Heart left ventricle (tissue), 16 donors: ENCODE results near the gene ATP4A. TPM values are rescaled to one million over a fixed set of nuclear protein-coding genes. Genes with fewer than 3 reads are reported as not detected.

Experiments
- ATAC-seq, 4 donors: fragments of 200-7000 bp; cut with Tn5 transposase; one replicate each; pipeline ENCODE4 v1.9.1; 2020 to 2022; ENCODE audit warnings: moderate library complexity in 4 of 4, mild to moderate bottlenecking in 3 of 4, moderate number of reproducible peaks in 1 of 4
- DNase-seq, 5 donors: peaks; one replicate each; pipeline ENCODE4 v3.0.0-alpha.2; 2020
- H3K27ac ChIP-seq, 12 donors: fragments of 200-600 bp; sonication (generic) in 4 of 12; one replicate each; pipeline versions ENCODE4 v1.5.0 to v1.8.0; 2016 to 2022; ENCODE audit warnings: mild to moderate bottlenecking in 2 of 12
- H3K27me3 ChIP-seq, 9 donors: fragments of 200-600 bp; sonication (generic) in 2 of 9; one replicate each; pipeline versions ENCODE4 v1.5.1 to v1.8.0; 2016 to 2022; ENCODE audit warnings: mild to moderate bottlenecking in 3 of 9
- H3K36me3 ChIP-seq, 9 donors: fragments of 200-600 bp; sonication (generic) in 2 of 9; one replicate each; pipeline versions ENCODE4 v1.5.0 to v1.8.0; 2018 to 2022; ENCODE audit warnings: mild to moderate bottlenecking in 2 of 9
- H3K4me1 ChIP-seq, 12 donors: fragments of 200-600 bp; sonication (generic) in 4 of 12; one replicate each; pipeline versions ENCODE4 v1.5.0 to v1.8.0; 2016 to 2022; ENCODE audit warnings: mild to moderate bottlenecking in 3 of 12
- H3K4me3 ChIP-seq, 12 donors: fragments of 200-600 bp; sonication (generic) in 4 of 12; one replicate each; pipeline versions ENCODE4 v1.5.0 to v1.8.0; 2017 to 2022; ENCODE audit warnings: mild to moderate bottlenecking in 9 of 12, moderate library complexity in 4 of 12
- H3K9me3 ChIP-seq, 12 donors: fragments of 200-600 bp; sonication (generic) in 4 of 12; one replicate each; pipeline versions ENCODE4 v1.5.0 to v1.8.0; 2016 to 2022; ENCODE audit warnings: mild to moderate bottlenecking in 1 of 12
- CTCF ChIP-seq, 12 donors: fragments of 200-600 bp; sonication (generic) in 4 of 12; IDR thresholded peaks; one replicate each; pipeline versions ENCODE4 v1.5.0 to v1.8.0; 2018 to 2022; ENCODE audit warnings: antibody characterized with exemption in 12 of 12, mild to moderate bottlenecking in 5 of 12
- POLR2A ChIP-seq, 2 donors: fragments of 450-650 bp; IDR thresholded peaks; one replicate each; pipeline ENCODE4 v1.6.1; 2017; ENCODE audit warnings: antibody characterized with exemption in 2 of 2, mild to moderate bottlenecking in 2 of 2, moderate library complexity in 2 of 2
- WGBS, 4 donors: extraction: QIAGEN DNeasy Blood & Tissue Kit in 2 of 4; methylation state at CpG; one replicate each; pipeline versions ENCODE4 v1.1.5 to v1.1.7; 2013 to 2018; 5-methylcytosine and 5-hydroxymethylcytosine counted together
- intact Hi-C, 10 donors: fragments of 100-400 bp; cut with DNase I; formaldehyde crosslinking; loops; one replicate each; pipeline versions ENCODE4 v1.11.1 to v1.14.2; 2022
- polyA plus RNA-seq, 2 donors: library from polyadenylated mRNA; stranded (reverse); fragments of 200-250 nt; gene quantifications; one replicate each; pipeline ENCODE4 v1.2.3, GENCODE V29; 2013
- total RNA-seq, 9 donors: library from RNA; depleted of rRNA in 2 of 9; stranded (reverse); fragments of >200 nt in 2 of 9; fragmentation: NEBNext Ultra II Directional in 3 of 9; extraction: Animal tissue kit (Norgen Biotek cat#: 25700) in 3 of 9; gene quantifications; one replicate each; pipeline versions ENCODE4 v1.1.0 to v1.2.4, GENCODE V29; 2016 to 2023
- donor health status: ischemic (EF 13 %, LVEDD 7.1; RV severe dilation, severe dysfunction).
- donor health status: healthy with polysubstance abuse.
- donor health status: DM: no; HTN: yes; CAD: no.
- donor health status: DM: no; HTN: no; CAD: no.
- donor health status: ischemic (EF 25% LVEDD 6.9; RV normal size, moderate dysfunction).
- donor health status: ischemic (EF 25% LVEDD 5.7; RV mildly dilated, moderate dysfunction).
- donor health status: healthy.
- donor health status: DM: yes; HTN: yes; CAD: no.
- donor health status: ischemic (EF 35%, LVEDD 5.7; RV mildly dilated, moderate dysfunction).
- donor health status: nonischemic (EF 11% LVEDD 7.7; RV severe dilation, severe dysfunction).
- donor health status: DM: yes; HTN: yes; CAD: no.
- donor health status: PGD.
- donor health status: ischemic (EF 29% LVEDD 5.4; RV normal size, mild dysfunction).
- donor health status: nonischemic (EF 23%, LVEDD 6.1; RV moderate dilation, normal function).

The ATP4A gene
- total and polyA plus RNA-seq, 11 donors, result not detected

GRCh38 chr19:35587321-35587720, 23.9 kb upstream of the ATP4A start:
- Histone ChIP-seq H3K4me3 (no peak overlapping the region), H3K36me3 (no peaks in the 10 kb centered on the region), H3K27ac (no peak overlapping the region), H3K27me3 (peaks cover 0 to 36% (median 8%) of the 10 kb centered on the region in 9 donors), H3K9me3 (no peaks in the 10 kb centered on the region), H3K4me1 (no peaks in the 10 kb centered on the region)
- TF ChIP-seq POLR2A (IDR thresholded peaks at IDR 0.05), result no peak
- TF ChIP-seq CTCF (IDR thresholded peaks at IDR 0.05), result no peak
- intact Hi-C loops, result no loop called here
- ATAC-seq (no peak), DNase-seq (no peak)
- 36 to 67% (median 48%) methylated on average over 1 of the region's 1 CpG for WGBS, 4 donors

- 28 to 51% (median 48%) methylated on average over 8 to 16 of the region's 16 CpGs for WGBS, 4 donors
- ATAC-seq (no peak), DNase-seq (no peak)
- Histone ChIP-seq H3K36me3 (no peaks in the 10 kb centered on the region), H3K9me3 (no peaks in the 10 kb centered on the region), H3K4me1 (no peaks in the 10 kb centered on the region), H3K27me3 (peaks cover 0 to 29% (median 8%) of the 10 kb centered on the region in 9 donors), H3K4me3 (no peak within 1 kb of the TSS), H3K27ac (no peak within 1 kb of the TSS)
- TF ChIP-seq CTCF (IDR thresholded peaks at IDR 0.05), result no peak
- no peak for TF ChIP-seq POLR2A (IDR thresholded peaks at IDR 0.05)
- intact Hi-C loops, result no loop called here
Observed at GRCh38 chr19:35585848-35586247, 22.4 kb upstream of the ATP4A start, which contains the start of gene PMIS2. TSS of gene PMIS2 (plus strand) at chr19:35586173. CDS start at chr19:35586260, 87 bp downstream.

- peaks cover 0 to 4% (median 0%) of the 10 kb centered on the region in 12 donors for H3K9me3 ChIP-seq
- no peaks in the 10 kb centered on the region for H3K36me3 ChIP-seq
- intact Hi-C loops, result no loop called here
- WGBS, 4 donors, result 78 to 89% (median 83%) methylated on average over 1 of the region's 1 CpG
- TF ChIP-seq POLR2A (IDR thresholded peaks at IDR 0.05), result no peak
- no peak for TF ChIP-seq CTCF (IDR thresholded peaks at IDR 0.05)
- no peak for DNase-seq
- ATAC-seq, result no peak
- H3K4me1 ChIP-seq, result no peaks in the 10 kb centered on the region
- no peak overlapping the region for H3K4me3 ChIP-seq
- H3K27ac ChIP-seq, result no peak overlapping the region
- H3K27me3 ChIP-seq, result peaks cover 0 to 47% (median 8%) of the 10 kb centered on the region in 9 donors
Observed at GRCh38 chr19:35582760-35583159, 19.3 kb upstream of the ATP4A start.

GRCh38 chr19:35578707-35579106, 15.2 kb upstream of the ATP4A start:
- no peak for ATAC-seq
- Histone ChIP-seq H3K27me3 (peaks cover 0 to 35% (median 0%) of the 10 kb centered on the region in 9 donors), H3K27ac (no peak overlapping the region), H3K9me3 (peaks cover 0 to 22% (median 11%) of the 10 kb centered on the region in 12 donors), H3K4me1 (no peaks in the 10 kb centered on the region), H3K4me3 (no peak overlapping the region), H3K36me3 (no peaks in the 10 kb centered on the region)
- DNase-seq, result no peak
- intact Hi-C loops, result no loop called here
- TF ChIP-seq POLR2A (IDR thresholded peaks at IDR 0.05) (no peak), CTCF (IDR thresholded peaks at IDR 0.05) (no peak)
- WGBS, 4 donors, result 59 to 71% (median 62%) methylated on average over 7 of the region's 7 CpGs
